ENCODE data around the gene TPRX2.
"Not testable (repeated sequence)": the region's sequence is repeated elsewhere in the genome, so short reads cannot be mapped to it uniquely, and the experiment has no call there.

The TPRX2 gene

GRCh38 chr19:47858646-47859285 is at the start of gene TPRX2:
Gene TPRX2, plus strand, starts transcription at chr19:47859235. Its CDS starts 12 bp downstream, at chr19:47859247.
- not testable (repeated sequence) for DNase-seq

- peak; percentile 16 for DNase-seq
These were observed 45.6 kb upstream of the TPRX2 start for GRCh38 chr19:47813304-47813994.

- DNase-seq, result no peak
These were observed 45.1 kb upstream of the TPRX2 start for GRCh38 chr19:47813995-47814328.

- DNase-seq, result not testable (repeated sequence)
These were observed 42.8 kb upstream of the TPRX2 start for GRCh38 chr19:47816270-47816669.

GRCh38 chr19:47818221-47818620 is 40.8 kb upstream of the TPRX2 start:
- not testable (repeated sequence) for DNase-seq

GRCh38 chr19:47819858-47820257 is 39.2 kb upstream of the TPRX2 start:
- no peak for DNase-seq

- no peak for DNase-seq
These were observed 38.6 kb upstream of the TPRX2 start for GRCh38 chr19:47820410-47820809.

- DNase-seq, result no peak
These were observed 37.5 kb upstream of the TPRX2 start, which contains the start of gene CRX for GRCh38 chr19:47821460-47822020. Gene CRX, plus strand, starts transcription at chr19:47821937. Its CDS starts 12,507 bp downstream, at chr19:47834444.

- DNase-seq, result no peak
These were observed 34.6 kb upstream of the TPRX2 start for GRCh38 chr19:47824396-47824795.

- DNase-seq, result no peak
These were observed 32.2 kb upstream of the TPRX2 start for GRCh38 chr19:47826800-47827199.

- no peak for DNase-seq
These were observed 26.3 kb upstream of the TPRX2 start for GRCh38 chr19:47832723-47833122.

GRCh38 chr19:47836038-47836437 is 23.0 kb upstream of the TPRX2 start:
- DNase-seq, result no peak

- DNase-seq, result no peak
These were observed 19.6 kb upstream of the TPRX2 start for GRCh38 chr19:47839411-47839810.

- no peak for DNase-seq
These were observed 19.1 kb upstream of the TPRX2 start for GRCh38 chr19:47839913-47840312.

- no peak for DNase-seq
These were observed 16.1 kb upstream of the TPRX2 start for GRCh38 chr19:47842941-47843340.

- DNase-seq, result no peak
These were observed 10.6 kb upstream of the TPRX2 start for GRCh38 chr19:47848425-47848822.

- DNase-seq, result no peak
These were observed 10.1 kb upstream of the TPRX2 start for GRCh38 chr19:47848823-47849473.

- no peak for DNase-seq
These were observed 6.0 kb upstream of the TPRX2 start for GRCh38 chr19:47853003-47853402.

- DNase-seq, result no peak
These were observed 4.6 kb upstream of the TPRX2 start for GRCh38 chr19:47854459-47854858.

GRCh38 chr19:47858231-47858630 is 804 bp upstream of the TPRX2 start:
- not testable (repeated sequence) for DNase-seq

- not testable (repeated sequence) for DNase-seq
These were observed 803 bp downstream of the TPRX2 start for GRCh38 chr19:47859838-47860237.

- no peak for DNase-seq
These were observed 1.7 kb downstream of the TPRX2 start for GRCh38 chr19:47860602-47861297.

- DNase-seq, result no peak
These were observed 2.6 kb downstream of the TPRX2 start for GRCh38 chr19:47861630-47862029.
